K562 (cell line): ENCODE data around the gene EXOSC6. TPM values are rescaled to one million over a fixed set of nuclear protein-coding genes. Genes with fewer than 3 reads are reported as not detected.

ENCODE experiments used
- CBX5 ChIP-seq: IDR thresholded peaks from 2 replicates; pipeline ENCODE4 v1.6.1; 2014; ENCODE audit warnings: low read depth, borderline replicate concordance
- CEBPG ChIP-seq, 3 experiments: fragments of 200-800 bp in 1 of 3; sonication (Bioruptor generic) in 1 of 3; sonication (generic) in 1 of 3; formaldehyde crosslinking in 1 of 3; IDR thresholded peaks in 2 of 3; conservative IDR thresholded peaks in 1 of 3; 2 replicates each; pipeline versions ENCODE4 v1.6.1 to v1.8.0; 2016 to 2022; ENCODE audit warnings: missing compliant biosample characterization in 2 of 3, missing genetic modification characterization in 2 of 3, mild to moderate bottlenecking in 1 of 3, missing genetic modification reagents in 1 of 3
- CREM ChIP-seq: IDR thresholded peaks from 2 replicates; pipeline ENCODE4 v1.6.1; 2014; ENCODE audit warnings: antibody characterized with exemption, low read depth
- DACH1 ChIP-seq: fragments of 450-650 bp; IDR thresholded peaks from 2 replicates; pipeline ENCODE4 v1.6.1; 2018; ENCODE audit not compliant: partially characterized antibody
- ETV1 ChIP-seq: fragments of 450-650 bp; conservative IDR thresholded peaks from 2 replicates; pipeline ENCODE4 v1.6.1; 2016; ENCODE audit warnings: missing genetic modification characterization, control low read depth, low read depth, missing compliant biosample characterization
- GATAD2B ChIP-seq: fragments of 450-650 bp; IDR thresholded peaks from 2 replicates; pipeline ENCODE4 v1.6.1; 2017; ENCODE audit warnings: mild to moderate bottlenecking, borderline replicate concordance
- OTX1 ChIP-seq: fragments of 450-650 bp; formaldehyde crosslinking; IDR thresholded peaks from 2 replicates; pipeline ENCODE4 v1.4.0; 2022; ENCODE audit warnings: mild to moderate bottlenecking
- PPARD ChIP-seq: fragments of 250-450 bp; sonication (Bioruptor Pico); IDR thresholded peaks from 2 replicates; pipeline ENCODE4 v1.8.0; 2022; ENCODE audit warnings: inconsistent platforms, mild to moderate bottlenecking, moderate library complexity
- PTRF ChIP-seq: fragments of 450-650 bp; IDR thresholded peaks from 2 replicates; pipeline ENCODE4 v1.6.1; 2016; ENCODE audit warnings: mild to moderate bottlenecking, missing genetic modification characterization, missing compliant biosample characterization
- RAD51 ChIP-seq: fragments of 450-650 bp; IDR thresholded peaks from 2 replicates; pipeline ENCODE4 v1.7.1; 2016; ENCODE audit warnings: low read depth, mild to moderate bottlenecking, borderline replicate concordance
- RUNX1 ChIP-seq: sonication (generic); IDR thresholded peaks from 2 replicates; pipeline ENCODE4 v1.6.1; 2016; ENCODE audit warnings: antibody characterized with exemption, low read depth
- SMAD4 ChIP-seq: fragments of 250-450 bp; sonication (Bioruptor Pico); conservative IDR thresholded peaks from 2 replicates; pipeline ENCODE4 v1.8.0; 2021; ENCODE audit warnings: inconsistent platforms, mild to moderate bottlenecking, moderate library complexity
- SRSF9 ChIP-seq: fragments of 200-400 bp; formaldehyde crosslinking; IDR thresholded peaks from 2 replicates; pipeline ENCODE4 v1.6.1; 2017; ENCODE audit warnings: low read depth, low read length, borderline replicate concordance
- TAF1 ChIP-seq: IDR thresholded peaks from 2 replicates; pipeline ENCODE4 v1.6.1; 2011; ENCODE audit warnings: mild to moderate bottlenecking, low read length, moderate library complexity; ENCODE audit not compliant: insufficient read depth, control insufficient read depth, severe bottlenecking; ENCODE audit errors: extremely low read depth
- TGIF2 ChIP-seq: sonication (generic); formaldehyde crosslinking; IDR thresholded peaks from 2 replicates; pipeline ENCODE4 v1.8.1; 2022; ENCODE audit warnings: mild to moderate bottlenecking, missing genetic modification reagents, moderate library complexity
- ZNF143 ChIP-seq: sonication (generic); formaldehyde crosslinking; IDR thresholded peaks from 2 replicates; pipeline ENCODE4 v1.9.0; 2022; ENCODE audit warnings: mild to moderate bottlenecking, missing genetic modification reagents
- ZNF146 ChIP-seq: IDR thresholded peaks from one replicate; pipeline ENCODE4 v1.6.1; 2018; ENCODE audit warnings: missing compliant biosample characterization; ENCODE audit not compliant: unreplicated experiment
- ZNF239 ChIP-seq: fragments of 250-450 bp; sonication (Bioruptor Pico); IDR thresholded peaks from 2 replicates; pipeline ENCODE4 v1.4.0; 2020; ENCODE audit warnings: mild to moderate bottlenecking
- ZNF644 ChIP-seq: fragments of 200-800 bp; sonication (Bioruptor generic); IDR thresholded peaks from 2 replicates; pipeline ENCODE4 v1.6.1; 2016; ENCODE audit warnings: low read depth, missing genetic modification characterization, missing compliant biosample characterization
- ZSCAN32 ChIP-seq: fragments of 450-650 bp; formaldehyde crosslinking; IDR thresholded peaks from 2 replicates; pipeline ENCODE4 v1.4.0; 2020; ENCODE audit warnings: mild to moderate bottlenecking, moderate library complexity
- polyA plus RNA-seq, 8 experiments: library from polyadenylated mRNA; depleted of rRNA in 4 of 8; stranded (reverse) in 5 of 8; unstranded in 3 of 8; fragments of >200 nt; fragmentation: Nextera tagmentation in 2 of 8; fragmentation: Illumina TruSeq in 1 of 8; extraction: Ambion mirVana in 2 of 8; extraction: Trizol in 1 of 8; gene quantifications; 2 replicates each; pipeline versions ENCODE4 v1.2.1 to v1.2.3, GENCODE V29; 2011 to 2014; ENCODE audit warnings: inconsistent platforms in 1 of 8, missing spikeins in 1 of 8
- total RNA-seq, 7 experiments: library from RNA; depleted of rRNA in 6 of 7; stranded (reverse); fragments of >200 nt in 6 of 7; fragmentation: Illumina TruSeq in 2 of 7; extraction: Trizol in 2 of 7; gene quantifications; 2 replicates each; pipeline versions ENCODE4 v1.2.1 to v1.2.3, GENCODE V29; 2011 to 2021; ENCODE audit warnings: low replicate concordance in 1 of 7
- TF ChIP-seq, protein P1 (sequence below): IDR thresholded peaks from 3 replicates; pipeline ENCODE4 v1.6.1; 2011; ENCODE audit warnings: borderline replicate concordance, mild to moderate bottlenecking; ENCODE audit not compliant: insufficient read length, insufficient read depth
- TF ChIP-seq, protein P2 (sequence below): fragments of 450-650 bp; IDR thresholded peaks from 2 replicates; pipeline ENCODE4 v1.7.0; 2016; ENCODE audit warnings: borderline replicate concordance
- TF ChIP-seq, protein P3 (sequence below): fragments of 200-800 bp; sonication (Bioruptor generic); IDR thresholded peaks from 2 replicates; pipeline ENCODE4 v1.6.1; 2017; ENCODE audit warnings: missing genetic modification characterization, missing compliant biosample characterization

The EXOSC6 gene
- total and polyA plus RNA-seq, 9 of the 15 experiments (the other 6 are each of a cell fraction or from before 2014, with no cell fraction given), result 9.2 to 29.0 (median 15.6) TPM

- TF ChIP-seq ZNF239 (CRISPR knock-in tag) (0 out of 2 replicates have a peak, but pooled peaks have one; percentile 26), ZNF644 (tag) (no peak; the same call in 1 of the 2 replicates), CBX5 (no peak), CEBPG (CRISPR knock-in tag; IDR thresholded peaks at IDR 0.05) (peak; percentile 97), CEBPG (tag; conservative IDR thresholded peaks at IDR 0.05 in 1 of 2, IDR thresholded peaks at IDR 0.05 in 1 of 2) (peak; percentile 82 to 98), CREM (peak; percentile 88), GATAD2B (no peak), DACH1 (no peak), ZNF146 (CRISPR knock-in tag) (no peak), TGIF2 (no peak), TAF1 (peak; percentile 96), ETV1 (no peak), OTX1 (peak; percentile 95), ZNF143 (no peak; the same call in 1 of the 2 replicates), SMAD4 (CRISPR knock-in tag) (peak; percentile 74), PPARD (CRISPR knock-in tag) (no peak), SRSF9 (no peak), PTRF (tag) (no peak), RAD51 (peak; percentile 67; the same call in 1 of the 2 replicates), RUNX1 (no peak; the same call in 1 of the 2 replicates), ZSCAN32 (peak; percentile 94; the same call in 1 of the 2 replicates)
- TF ChIP-seq, protein P1, sequence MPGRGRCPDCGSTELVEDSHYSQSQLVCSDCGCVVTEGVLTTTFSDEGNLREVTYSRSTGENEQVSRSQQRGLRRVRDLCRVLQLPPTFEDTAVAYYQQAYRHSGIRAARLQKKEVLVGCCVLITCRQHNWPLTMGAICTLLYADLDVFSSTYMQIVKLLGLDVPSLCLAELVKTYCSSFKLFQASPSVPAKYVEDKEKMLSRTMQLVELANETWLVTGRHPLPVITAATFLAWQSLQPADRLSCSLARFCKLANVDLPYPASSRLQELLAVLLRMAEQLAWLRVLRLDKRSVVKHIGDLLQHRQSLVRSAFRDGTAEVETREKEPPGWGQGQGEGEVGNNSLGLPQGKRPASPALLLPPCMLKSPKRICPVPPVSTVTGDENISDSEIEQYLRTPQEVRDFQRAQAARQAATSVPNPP, result no peak
- TF ChIP-seq, protein P2, sequence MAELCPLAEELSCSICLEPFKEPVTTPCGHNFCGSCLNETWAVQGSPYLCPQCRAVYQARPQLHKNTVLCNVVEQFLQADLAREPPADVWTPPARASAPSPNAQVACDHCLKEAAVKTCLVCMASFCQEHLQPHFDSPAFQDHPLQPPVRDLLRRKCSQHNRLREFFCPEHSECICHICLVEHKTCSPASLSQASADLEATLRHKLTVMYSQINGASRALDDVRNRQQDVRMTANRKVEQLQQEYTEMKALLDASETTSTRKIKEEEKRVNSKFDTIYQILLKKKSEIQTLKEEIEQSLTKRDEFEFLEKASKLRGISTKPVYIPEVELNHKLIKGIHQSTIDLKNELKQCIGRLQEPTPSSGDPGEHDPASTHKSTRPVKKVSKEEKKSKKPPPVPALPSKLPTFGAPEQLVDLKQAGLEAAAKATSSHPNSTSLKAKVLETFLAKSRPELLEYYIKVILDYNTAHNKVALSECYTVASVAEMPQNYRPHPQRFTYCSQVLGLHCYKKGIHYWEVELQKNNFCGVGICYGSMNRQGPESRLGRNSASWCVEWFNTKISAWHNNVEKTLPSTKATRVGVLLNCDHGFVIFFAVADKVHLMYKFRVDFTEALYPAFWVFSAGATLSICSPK, result no peak
- TF ChIP-seq, protein P3, sequence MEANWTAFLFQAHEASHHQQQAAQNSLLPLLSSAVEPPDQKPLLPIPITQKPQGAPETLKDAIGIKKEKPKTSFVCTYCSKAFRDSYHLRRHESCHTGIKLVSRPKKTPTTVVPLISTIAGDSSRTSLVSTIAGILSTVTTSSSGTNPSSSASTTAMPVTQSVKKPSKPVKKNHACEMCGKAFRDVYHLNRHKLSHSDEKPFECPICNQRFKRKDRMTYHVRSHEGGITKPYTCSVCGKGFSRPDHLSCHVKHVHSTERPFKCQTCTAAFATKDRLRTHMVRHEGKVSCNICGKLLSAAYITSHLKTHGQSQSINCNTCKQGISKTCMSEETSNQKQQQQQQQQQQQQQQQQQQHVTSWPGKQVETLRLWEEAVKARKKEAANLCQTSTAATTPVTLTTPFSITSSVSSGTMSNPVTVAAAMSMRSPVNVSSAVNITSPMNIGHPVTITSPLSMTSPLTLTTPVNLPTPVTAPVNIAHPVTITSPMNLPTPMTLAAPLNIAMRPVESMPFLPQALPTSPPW, result peak; percentile 100
These were observed 37.7 kb upstream of the EXOSC6 start, which contains the start of gene AARS1 (continued) for GRCh38 chr16:70289229-70290094.
